Mesothelial cell of epicardium (in vitro differentiated cells): ENCODE data around the gene MVK. TPM values are rescaled to one million over a fixed set of nuclear protein-coding genes. Genes with fewer than 3 reads are reported as not detected.

ENCODE experiments used
- DNase-seq, 2 experiments: peaks; one replicate each; pipeline ENCODE4 v3.0.0; 2021; ENCODE audit warnings: low spot score in 2 of 2; ENCODE audit not compliant: unreplicated experiment in 2 of 2
- H3K27ac Mint-ChIP-seq: 2 replicates; pipeline ENCODE4 v1.8.0; 2021; ENCODE audit warnings: mixed read lengths
- H3K27me3 Mint-ChIP-seq: 2 replicates; pipeline ENCODE4 v1.8.0; 2021; ENCODE audit warnings: low read depth, mixed read lengths
- H3K36me3 Mint-ChIP-seq: 2 replicates; pipeline ENCODE4 v1.8.0; 2021; ENCODE audit warnings: mixed read lengths
- H3K4me1 Mint-ChIP-seq: 2 replicates; pipeline ENCODE4 v1.8.0; 2021; ENCODE audit warnings: mixed read lengths
- H3K4me3 Mint-ChIP-seq: 2 replicates; pipeline ENCODE4 v1.8.0; 2021; ENCODE audit warnings: mild to moderate bottlenecking, moderate library complexity, mixed read lengths
- H3K9me3 Mint-ChIP-seq: 2 replicates; pipeline ENCODE4 v1.8.0; 2021; ENCODE audit warnings: mixed read lengths
- CTCF ChIP-seq: fragments of 200-600 bp; sonication (generic); IDR thresholded peaks from one replicate; pipeline ENCODE4 v1.5.0; 2021; ENCODE audit warnings: antibody characterized with exemption; ENCODE audit not compliant: unreplicated experiment
- total RNA-seq: library from RNA; stranded (reverse); gene quantifications from 3 replicates; pipeline ENCODE4 v1.2.1, GENCODE V29; 2021

MVK gene
- total RNA-seq, 1 donor from 2014 or later = 18.0 TPM

DNA sequence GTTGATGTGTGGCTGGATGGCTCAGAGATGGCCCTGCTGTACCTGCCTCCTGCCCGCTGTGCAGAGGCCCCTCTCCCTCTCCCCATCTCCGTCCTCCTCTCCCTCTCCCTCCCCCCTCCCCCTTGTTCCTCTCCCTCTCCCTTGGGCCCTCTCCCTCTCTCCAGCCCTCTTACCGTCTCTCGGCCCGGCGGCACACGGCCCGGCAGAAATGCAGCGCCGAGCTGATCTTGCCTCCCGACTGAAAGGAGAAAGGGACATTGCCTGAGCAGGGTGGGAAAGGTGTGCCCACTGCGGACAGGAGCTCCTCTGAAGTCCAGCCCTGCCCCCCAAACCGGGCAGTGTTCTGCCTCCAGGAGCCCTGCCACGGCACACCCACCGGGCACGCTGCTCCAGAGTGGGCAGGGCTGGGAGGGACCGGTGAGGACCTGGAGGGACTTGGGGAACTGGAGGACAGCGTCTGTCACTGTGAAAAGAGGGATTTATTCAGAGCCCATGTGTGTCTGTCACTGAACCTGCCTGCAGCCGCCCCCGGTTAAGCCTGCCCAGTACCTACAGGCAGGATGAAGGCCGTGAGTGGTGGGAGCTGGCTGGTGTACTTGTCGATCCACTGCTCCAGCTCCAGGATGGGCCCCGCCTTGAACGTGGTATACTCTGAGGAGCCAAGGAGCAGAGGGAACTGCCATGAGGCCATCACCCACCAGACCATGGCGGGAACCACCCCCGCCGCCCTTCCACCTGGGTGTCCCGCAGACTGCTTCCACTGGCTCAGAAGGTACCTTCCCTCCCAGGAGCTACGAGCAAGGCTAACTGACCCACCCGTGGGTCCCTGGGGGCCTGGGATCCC lies 12.5 kb upstream of the MVK start:
- Mint-ChIP-seq H3K4me3 (no peak overlapping the region), H3K9me3 (no peaks in the 10 kb centered on the region), H3K27ac (no peak overlapping the region), H3K36me3 (peaks cover 10% of the 10 kb centered on the region), H3K4me1 (no peaks in the 10 kb centered on the region), H3K27me3 (no peaks in the 10 kb centered on the region)
- no peak for TF ChIP-seq CTCF
- no peak for DNase-seq

DNA sequence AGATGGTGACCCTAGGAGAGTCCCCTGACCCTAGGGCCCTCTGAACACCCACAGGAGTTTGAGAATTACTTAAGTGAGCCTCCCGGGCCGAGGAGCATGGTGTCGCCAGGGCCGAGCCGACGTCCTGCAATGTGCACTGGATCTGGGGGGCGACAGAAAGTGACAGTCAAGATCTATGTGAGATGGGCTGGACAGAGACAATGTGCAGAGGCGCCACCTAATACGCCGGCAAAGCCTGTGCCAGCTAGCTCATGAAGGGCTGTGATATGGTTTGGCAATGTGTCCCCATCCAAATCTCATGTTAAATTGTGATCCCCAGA lies 11.9 kb upstream of the MVK start:
- no peaks in the 10 kb centered on the region for H3K4me1 Mint-ChIP-seq

DNA sequence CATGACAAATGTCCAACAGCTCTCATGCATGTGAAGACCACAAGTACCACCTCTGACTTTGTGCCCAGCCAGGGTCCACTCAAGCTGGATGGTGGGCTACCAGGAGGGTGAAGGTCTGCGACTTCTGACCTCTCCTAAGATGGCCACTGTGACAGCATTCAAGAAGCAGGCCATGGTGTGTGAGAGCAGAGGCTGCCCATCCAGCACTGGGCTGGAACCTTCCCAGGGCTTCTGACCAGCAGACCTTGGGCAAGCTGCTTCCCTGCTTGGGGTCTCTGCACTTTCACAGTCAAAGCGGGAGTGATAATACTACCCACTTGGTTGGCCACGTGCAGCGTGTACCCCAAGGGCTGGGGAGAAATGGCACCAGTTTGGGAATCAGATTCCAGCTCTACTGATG lies 10.7 kb upstream of the MVK start:
- H3K27ac Mint-ChIP-seq = no peak overlapping the region
- H3K4me1 Mint-ChIP-seq = no peaks in the 10 kb centered on the region
- H3K4me3 Mint-ChIP-seq = no peak overlapping the region
- peaks cover 10% of the 10 kb centered on the region for H3K36me3 Mint-ChIP-seq
- H3K27me3 Mint-ChIP-seq = no peaks in the 10 kb centered on the region
- no peak for DNase-seq
- no peak for TF ChIP-seq CTCF
- no peaks in the 10 kb centered on the region for H3K9me3 Mint-ChIP-seq

More for the DNA sequence above, 11.9 kb upstream of the MVK start:
- TF ChIP-seq CTCF = no peak
- no peak for DNase-seq
- no peak overlapping the region for H3K4me3 Mint-ChIP-seq
- no peak overlapping the region for H3K27ac Mint-ChIP-seq
- no peaks in the 10 kb centered on the region for H3K9me3 Mint-ChIP-seq
- H3K27me3 Mint-ChIP-seq = no peaks in the 10 kb centered on the region
- peaks cover 10% of the 10 kb centered on the region for H3K36me3 Mint-ChIP-seq

GRCh38 chr12:109563291-109564284 lies 10.0 kb upstream of the MVK start:
- peaks cover 10% of the 10 kb centered on the region for H3K36me3 Mint-ChIP-seq
- no peak for DNase-seq
- no peaks in the 10 kb centered on the region for H3K27me3 Mint-ChIP-seq
- no peak overlapping the region for H3K4me3 Mint-ChIP-seq
- no peaks in the 10 kb centered on the region for H3K4me1 Mint-ChIP-seq
- TF ChIP-seq CTCF = no peak
- H3K27ac Mint-ChIP-seq = no peak overlapping the region
- H3K9me3 Mint-ChIP-seq = no peaks in the 10 kb centered on the region

- Mint-ChIP-seq H3K27ac (no peak overlapping the region), H3K4me1 (no peaks in the 10 kb centered on the region), H3K27me3 (no peaks in the 10 kb centered on the region), H3K4me3 (no peak overlapping the region), H3K9me3 (no peaks in the 10 kb centered on the region), H3K36me3 (peaks cover 12% of the 10 kb centered on the region)
- no peak for TF ChIP-seq CTCF
- DNase-seq = no peak
Measured at GRCh38 chr12:109566424-109566823, 7.2 kb upstream of the MVK start.
